ENCODE data around the gene DBP.

- TF ChIP-seq CTCF (IDR thresholded peaks at IDR 0.05) (no peak), POLR2AphosphoS5 (IDR thresholded peaks at IDR 0.05) (peak in 3 of 4 donors; percentile 48 to 71 (median 63))
These were observed 13.0 kb downstream of the DBP start for GRCh38 chr19:48624067-48624594.

Measured in sigmoid colon (tissue), 4 donors.